Stomach (tissue), 9 donors: ENCODE measurements around the gene CLSTN3. TPM values are rescaled to one million over a fixed set of nuclear protein-coding genes. Genes with fewer than 3 reads are reported as not detected.

ENCODE experiments used
- DNase-seq, 2 donors: peaks; one replicate each; pipeline versions ENCODE4 v3.0.0 to v3.0.0-alpha.2; 2013 to 2019
- H3K27ac ChIP-seq, 5 donors: fragments of 200-600 bp in 4 of 5; sonication (generic) in 4 of 5; one replicate each; pipeline ENCODE4 v1.5.1; 2013 to 2019; ENCODE audit warnings: mild to moderate bottlenecking in 1 of 5, moderate library complexity in 1 of 5
- H3K27me3 ChIP-seq, 3 donors: fragments of 200-600 bp; sonication (generic); one replicate each; pipeline ENCODE4 v1.5.1; 2017 to 2019; ENCODE audit warnings: mixed run types in 1 of 3
- H3K36me3 ChIP-seq, 4 donors: fragments of 200-600 bp; sonication (generic); 1 replicate in 3 of 4; 2 replicates in 1 of 4; pipeline ENCODE4 v1.5.1; 2016 to 2019
- H3K4me1 ChIP-seq, 4 donors: fragments of 200-600 bp; sonication (generic); one replicate each; pipeline ENCODE4 v1.5.1; 2016 to 2019
- H3K4me3 ChIP-seq, 4 donors: fragments of 200-600 bp; sonication (generic) in 3 of 4; one replicate each; pipeline ENCODE4 v1.5.1; 2016 to 2019; ENCODE audit warnings: mild to moderate bottlenecking in 1 of 4
- H3K9me3 ChIP-seq, 4 donors: fragments of 200-600 bp; sonication (generic); one replicate each; pipeline ENCODE4 v1.5.1; 2016 to 2019
- EP300 ChIP-seq: sonication (generic); formaldehyde crosslinking; IDR thresholded peaks from one replicate; pipeline ENCODE4 v1.6.1; 2017; ENCODE audit warnings: antibody characterized with exemption
- POLR2A ChIP-seq, 4 donors: fragments of 450-650 bp; IDR thresholded peaks; one replicate each; pipeline ENCODE4 v1.6.1; 2016; ENCODE audit warnings: antibody characterized with exemption in 4 of 4, control low read depth in 2 of 4, mild to moderate bottlenecking in 1 of 4, moderate library complexity in 1 of 4
- POLR2AphosphoS5 ChIP-seq, 3 donors: sonication (generic); formaldehyde crosslinking; IDR thresholded peaks; one replicate each; pipeline ENCODE4 v1.6.1; 2016; ENCODE audit warnings: antibody characterized with exemption in 3 of 3
- WGBS, 5 donors: extraction: QIAGEN DNeasy Blood & Tissue Kit in 3 of 5; methylation state at CpG; one replicate each; pipeline versions ENCODE4 v1.1.5 to v1.1.7; 2013 to 2018; 5-methylcytosine and 5-hydroxymethylcytosine counted together
- intact Hi-C: fragments of 100-400 bp; cut with DNase I; formaldehyde crosslinking; loops from one replicate; pipeline ENCODE4 v1.15.1; 2023; ENCODE audit warnings: low total_unique reads
- polyA plus RNA-seq, 3 donors: library from polyadenylated mRNA; stranded (reverse); fragments of 200-250 nt; gene quantifications; one replicate each; pipeline ENCODE4 v1.2.3, GENCODE V29; 2013
- total RNA-seq, 5 donors: library from RNA; depleted of rRNA; stranded (reverse); fragments of >200 nt; gene quantifications; one replicate each; pipeline versions ENCODE4 v1.1.0 to v1.2.3, GENCODE V29; 2014 to 2016
- TF ChIP-seq, protein P1 (sequence below), 7 experiments: fragments of 450-650 bp in 4 of 7; fragments of 200-600 bp in 3 of 7; sonication (generic) in 3 of 7; IDR thresholded peaks; one replicate each; pipeline ENCODE4 v1.5.1; 2016 to 2019; ENCODE audit warnings: antibody characterized with exemption in 7 of 7, control low read depth in 2 of 7, mild to moderate bottlenecking in 1 of 7
- donor health status: healthy with polysubstance abuse.
- donor health status: Bipolar disorder and iron deficiency.
- donor health status: healthy.

The CLSTN3 gene
- total and polyA plus RNA-seq, 8 donors: 2.4 to 149 (median 17.5) TPM

GRCh38 chr12:7120166-7120565, 10.0 kb upstream of the CLSTN3 start:
- H3K27ac ChIP-seq: no peak overlapping the region
- TF ChIP-seq POLR2A (IDR thresholded peaks at IDR 0.05): no peak
- no peak for TF ChIP-seq POLR2AphosphoS5 (IDR thresholded peaks at IDR 0.05)
- TF ChIP-seq, protein P1, sequence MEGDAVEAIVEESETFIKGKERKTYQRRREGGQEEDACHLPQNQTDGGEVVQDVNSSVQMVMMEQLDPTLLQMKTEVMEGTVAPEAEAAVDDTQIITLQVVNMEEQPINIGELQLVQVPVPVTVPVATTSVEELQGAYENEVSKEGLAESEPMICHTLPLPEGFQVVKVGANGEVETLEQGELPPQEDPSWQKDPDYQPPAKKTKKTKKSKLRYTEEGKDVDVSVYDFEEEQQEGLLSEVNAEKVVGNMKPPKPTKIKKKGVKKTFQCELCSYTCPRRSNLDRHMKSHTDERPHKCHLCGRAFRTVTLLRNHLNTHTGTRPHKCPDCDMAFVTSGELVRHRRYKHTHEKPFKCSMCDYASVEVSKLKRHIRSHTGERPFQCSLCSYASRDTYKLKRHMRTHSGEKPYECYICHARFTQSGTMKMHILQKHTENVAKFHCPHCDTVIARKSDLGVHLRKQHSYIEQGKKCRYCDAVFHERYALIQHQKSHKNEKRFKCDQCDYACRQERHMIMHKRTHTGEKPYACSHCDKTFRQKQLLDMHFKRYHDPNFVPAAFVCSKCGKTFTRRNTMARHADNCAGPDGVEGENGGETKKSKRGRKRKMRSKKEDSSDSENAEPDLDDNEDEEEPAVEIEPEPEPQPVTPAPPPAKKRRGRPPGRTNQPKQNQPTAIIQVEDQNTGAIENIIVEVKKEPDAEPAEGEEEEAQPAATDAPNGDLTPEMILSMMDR (IDR thresholded peaks at IDR 0.05): no peak
- no peak for TF ChIP-seq EP300
- no peak for DNase-seq
- no peaks in the 10 kb centered on the region for H3K27me3 ChIP-seq
- H3K4me3 ChIP-seq: no peak overlapping the region
- 84 to 94% (median 86%) methylated on average over 5 of the region's 5 CpGs for WGBS, 5 donors
- peaks cover 0 to 13% (median 4%) of the 10 kb centered on the region in 4 donors for H3K4me1 ChIP-seq
- peaks cover under 1 to 35% (median 33%) of the 10 kb centered on the region in 4 donors for H3K36me3 ChIP-seq
- no peaks in the 10 kb centered on the region for H3K9me3 ChIP-seq
- intact Hi-C loops: no loop called here

DNA sequence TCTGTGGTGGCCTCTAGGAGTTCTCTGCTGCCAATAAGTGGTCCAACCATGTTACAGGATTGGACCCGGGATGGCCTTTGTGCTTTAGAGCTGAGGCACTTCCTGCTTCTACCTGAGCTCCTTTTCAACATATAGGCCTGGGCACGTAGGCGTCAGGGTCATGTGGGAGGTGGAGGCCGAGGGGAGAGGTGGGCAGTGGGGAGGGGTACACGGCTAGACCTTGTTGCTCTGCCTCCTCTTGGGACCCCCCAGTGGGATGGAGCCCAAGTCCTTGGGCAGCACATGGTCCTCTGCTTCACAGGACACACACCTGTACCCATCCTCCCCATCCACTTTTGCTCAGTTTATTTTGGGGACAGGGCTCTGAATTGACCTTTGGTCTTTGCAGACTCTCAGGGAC, 8.8 kb upstream of the CLSTN3 start:
- H3K36me3 ChIP-seq: peaks cover 0 to 23% (median 21%) of the 10 kb centered on the region in 4 donors
- no peak overlapping the region for H3K27ac ChIP-seq
- no peak for TF ChIP-seq EP300
- TF ChIP-seq, protein P1 (IDR thresholded peaks at IDR 0.05): no peak
- no peak for TF ChIP-seq POLR2AphosphoS5 (IDR thresholded peaks at IDR 0.05)
- no peak for TF ChIP-seq POLR2A (IDR thresholded peaks at IDR 0.05)
- no peaks in the 10 kb centered on the region for H3K27me3 ChIP-seq
- 74 to 90% (median 89%) methylated on average over 5 of the region's 5 CpGs for WGBS, 5 donors
- no peaks in the 10 kb centered on the region for H3K9me3 ChIP-seq
- no peak overlapping the region for H3K4me3 ChIP-seq
- intact Hi-C loops: no loop called here
- H3K4me1 ChIP-seq: peaks cover 0 to 13% (median 4%) of the 10 kb centered on the region in 4 donors
- DNase-seq: no peak

GRCh38 chr12:7122811-7123769, 7.1 kb upstream of the CLSTN3 start:
- Histone ChIP-seq H3K4me3 (no peak overlapping the region), H3K4me1 (peaks cover 0 to 19% (median 4%) of the 10 kb centered on the region in 4 donors), H3K36me3 (peaks cover 0 to 5% (median 5%) of the 10 kb centered on the region in 4 donors), H3K27ac (peak overlapping the region in 2 of 5 donors; percentile 29 to 38), H3K27me3 (no peaks in the 10 kb centered on the region), H3K9me3 (no peaks in the 10 kb centered on the region)
- WGBS, 5 donors: 67 to 86% (median 79%) methylated on average over 7 of the region's 7 CpGs
- TF ChIP-seq POLR2A (IDR thresholded peaks at IDR 0.05) (no peak), EP300 (no peak), POLR2AphosphoS5 (IDR thresholded peaks at IDR 0.05) (no peak)
- TF ChIP-seq, protein P1 (IDR thresholded peaks at IDR 0.05): no peak
- intact Hi-C loops: no loop called here
- DNase-seq: peak in 1 of 2 donors; percentile 75

GRCh38 chr12:7123806-7124522, 6.2 kb upstream of the CLSTN3 start:
- intact Hi-C loops: no loop called here
- peak in 1 of 2 donors; percentile 35 for DNase-seq
- TF ChIP-seq POLR2A (IDR thresholded peaks at IDR 0.05): no peak
- no peak for TF ChIP-seq EP300
- TF ChIP-seq, protein P1 (IDR thresholded peaks at IDR 0.05): no peak
- TF ChIP-seq POLR2AphosphoS5 (IDR thresholded peaks at IDR 0.05): no peak
- 68 to 76% (median 74%) methylated on average over 11 of the region's 11 CpGs for WGBS, 5 donors
- no peaks in the 10 kb centered on the region for H3K9me3 ChIP-seq
- no peaks in the 10 kb centered on the region for H3K36me3 ChIP-seq
- H3K27me3 ChIP-seq: no peaks in the 10 kb centered on the region
- H3K4me3 ChIP-seq: no peak overlapping the region
- H3K27ac ChIP-seq: no peak overlapping the region
- peaks cover 0 to 26% (median 9%) of the 10 kb centered on the region in 4 donors for H3K4me1 ChIP-seq
